ENCODE measurements around the gene LY6G6F.

Gene LY6G6F

GRCh38 chr6:31727034-31727716, 20.5 kb downstream of the LY6G6F start:
- no peak for DNase-seq

- no peak for DNase-seq
Measured at GRCh38 chr6:31727717-31728671, 21.3 kb downstream of the LY6G6F start.

GRCh38 chr6:31728767-31729514, 22.3 kb downstream of the LY6G6F start, which contains the start of gene DDAH2:
DDAH2 (minus strand) TSS chr6:31729299; CDS start chr6:31729161, 138 bp downstream.
- no peak for DNase-seq

GRCh38 chr6:31729515-31729978, 22.9 kb downstream of the LY6G6F start:
- peak; percentile 65 to 88 for DNase-seq

- DNase-seq = peak in 1 of 2 experiments; percentile 49
Measured at GRCh38 chr6:31729979-31730630, 23.4 kb downstream of the LY6G6F start.

- DNase-seq = no peak
Measured at GRCh38 chr6:31730631-31731086, 24.0 kb downstream of the LY6G6F start.

DNA sequence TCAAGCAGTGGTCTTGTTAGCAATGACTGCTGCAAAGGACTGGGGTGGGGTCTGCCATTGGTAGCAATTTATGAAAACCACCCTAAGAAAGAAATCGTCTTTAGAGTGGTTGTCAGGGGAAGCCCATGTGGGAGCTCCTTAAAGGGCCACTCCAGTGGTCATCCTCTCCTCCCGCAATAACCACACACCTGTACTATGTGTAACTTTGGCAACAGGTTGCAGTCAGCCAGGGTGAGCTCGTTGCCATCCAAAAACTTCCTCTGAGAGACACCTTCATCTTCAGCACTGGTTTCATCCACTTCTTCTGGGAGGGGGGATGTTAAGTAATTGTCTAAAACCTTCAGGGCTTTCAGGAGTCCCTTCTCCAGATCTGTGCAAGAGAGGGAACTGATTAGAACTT, 25.4 kb downstream of the LY6G6F start:
- no peak for DNase-seq

GRCh38 chr6:31733734-31734133, 27.1 kb downstream of the LY6G6F start:
- DNase-seq = no peak

GRCh38 chr6:31734247-31734820, 27.7 kb downstream of the LY6G6F start:
- no peak for DNase-seq

GRCh38 chr6:31734821-31735406, 28.2 kb downstream of the LY6G6F start:
- no peak for DNase-seq

DNA sequence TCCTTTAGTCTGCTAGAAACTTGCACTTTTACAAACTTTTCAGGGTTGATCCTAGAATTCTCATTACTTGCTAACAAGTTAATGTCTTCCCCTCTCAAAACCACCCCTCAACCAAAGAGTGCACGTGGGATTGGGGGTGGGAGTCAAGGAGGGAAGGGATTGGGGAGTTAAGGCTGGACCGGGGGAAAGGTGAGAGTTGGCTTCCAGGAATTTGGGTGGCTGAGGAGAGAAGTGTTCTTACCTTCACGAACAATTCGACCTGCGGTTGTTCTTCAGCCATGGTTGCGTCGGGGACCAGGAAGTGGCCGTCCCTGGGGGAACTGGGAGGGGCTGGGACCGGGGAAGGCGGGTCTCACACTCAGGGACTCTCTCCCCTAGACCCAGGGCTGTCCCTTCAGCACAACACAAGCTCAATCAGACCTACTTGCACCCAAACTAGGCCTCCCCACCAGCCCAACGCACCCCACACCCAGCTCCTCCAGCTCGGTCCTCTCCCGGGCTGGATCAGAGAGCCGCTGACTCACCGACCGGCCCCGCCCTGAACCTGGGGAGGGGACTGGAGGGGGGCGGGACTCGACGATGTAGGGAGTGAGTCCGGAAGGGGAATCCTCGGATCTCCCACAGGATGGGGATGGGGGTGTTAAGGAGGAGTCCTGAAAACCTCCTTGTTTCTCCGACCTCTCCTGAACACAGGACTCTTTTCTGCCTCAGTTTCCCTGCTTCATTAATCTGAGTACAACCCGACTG, 29.5 kb downstream of the LY6G6F start, which contains the start of gene CLIC1:
CLIC1 (minus strand) TSS at position 510 of the 747 bp plus-strand sequence; CDS start at position 280, 230 bp downstream.
- no peak for DNase-seq

DNA sequence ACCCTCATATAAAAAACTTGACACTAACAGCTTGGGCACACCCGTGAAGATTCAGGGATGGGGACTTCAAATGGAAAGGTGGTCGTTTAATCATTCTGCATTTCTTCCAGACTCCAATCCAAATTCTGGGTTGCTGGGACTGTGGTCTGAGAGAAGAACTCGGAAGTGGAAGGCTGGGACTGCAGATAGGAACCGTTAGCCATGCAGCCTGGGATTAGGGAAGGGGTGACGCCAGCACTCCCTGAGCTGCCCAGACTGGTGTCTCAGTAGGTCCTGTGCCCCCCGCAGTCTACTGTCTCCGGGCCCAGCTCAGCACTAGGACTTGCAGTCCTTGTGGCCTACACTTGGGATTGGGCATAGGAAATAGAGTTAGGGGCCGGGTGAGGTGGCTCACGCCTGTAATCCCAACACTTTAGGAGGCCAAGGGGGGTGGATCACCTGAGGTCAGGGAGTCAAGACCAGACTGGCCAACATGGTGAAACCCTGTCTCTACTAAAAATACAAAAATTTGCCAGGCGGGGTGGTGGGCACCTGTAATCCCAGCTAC, 30.2 kb downstream of the LY6G6F start:
- no peak for DNase-seq

- no peak for DNase-seq
Measured at GRCh38 chr6:31737315-31737990, 30.8 kb downstream of the LY6G6F start.

DNA sequence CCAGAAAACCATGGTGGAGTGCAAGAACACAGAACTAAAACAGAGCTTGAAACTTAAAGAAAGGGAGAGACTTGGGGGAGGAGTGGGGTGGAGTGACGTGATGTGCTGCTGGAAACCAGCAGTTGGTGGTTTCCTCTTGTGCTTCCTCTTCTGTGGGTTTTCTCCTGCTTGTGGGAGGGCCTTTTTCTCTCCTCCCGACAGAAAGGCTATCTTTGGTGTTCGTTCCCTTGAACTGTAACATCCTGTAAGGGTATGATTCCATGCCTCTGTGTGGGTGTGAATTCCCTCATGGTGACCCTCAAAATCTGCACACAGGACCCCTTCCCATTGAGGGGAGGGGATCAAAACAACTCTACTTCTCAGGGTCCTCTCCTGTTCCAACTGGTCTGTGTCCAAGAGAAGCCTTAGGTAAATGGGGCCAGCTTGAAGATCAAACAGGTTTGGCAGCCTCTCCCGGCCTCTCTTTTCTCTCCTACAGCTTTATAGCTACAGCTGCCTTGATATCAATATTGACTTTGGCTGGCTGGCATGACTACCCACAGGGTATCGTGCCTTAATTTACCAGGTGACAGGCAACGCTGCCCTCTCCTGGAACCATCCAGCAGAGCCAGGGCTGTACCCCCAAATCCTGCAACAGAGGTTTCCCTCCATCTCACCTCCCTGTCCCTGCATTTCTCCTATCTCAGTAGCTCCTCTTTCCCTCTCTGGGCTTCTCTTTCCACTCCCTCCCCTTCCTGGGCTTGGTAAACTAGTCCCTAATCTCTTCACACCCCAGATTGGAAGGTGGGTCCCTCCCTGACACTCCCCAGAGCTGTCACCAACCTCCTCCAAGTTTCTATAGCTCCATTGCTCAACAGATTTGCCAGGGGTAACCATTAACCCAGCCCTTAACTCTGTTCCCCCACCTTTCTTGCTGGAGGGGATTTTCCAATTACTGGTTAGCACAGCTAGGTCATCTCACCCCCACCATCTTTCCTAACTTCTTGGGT, 31.6 kb downstream of the LY6G6F start:
- DNase-seq = no peak

DNA sequence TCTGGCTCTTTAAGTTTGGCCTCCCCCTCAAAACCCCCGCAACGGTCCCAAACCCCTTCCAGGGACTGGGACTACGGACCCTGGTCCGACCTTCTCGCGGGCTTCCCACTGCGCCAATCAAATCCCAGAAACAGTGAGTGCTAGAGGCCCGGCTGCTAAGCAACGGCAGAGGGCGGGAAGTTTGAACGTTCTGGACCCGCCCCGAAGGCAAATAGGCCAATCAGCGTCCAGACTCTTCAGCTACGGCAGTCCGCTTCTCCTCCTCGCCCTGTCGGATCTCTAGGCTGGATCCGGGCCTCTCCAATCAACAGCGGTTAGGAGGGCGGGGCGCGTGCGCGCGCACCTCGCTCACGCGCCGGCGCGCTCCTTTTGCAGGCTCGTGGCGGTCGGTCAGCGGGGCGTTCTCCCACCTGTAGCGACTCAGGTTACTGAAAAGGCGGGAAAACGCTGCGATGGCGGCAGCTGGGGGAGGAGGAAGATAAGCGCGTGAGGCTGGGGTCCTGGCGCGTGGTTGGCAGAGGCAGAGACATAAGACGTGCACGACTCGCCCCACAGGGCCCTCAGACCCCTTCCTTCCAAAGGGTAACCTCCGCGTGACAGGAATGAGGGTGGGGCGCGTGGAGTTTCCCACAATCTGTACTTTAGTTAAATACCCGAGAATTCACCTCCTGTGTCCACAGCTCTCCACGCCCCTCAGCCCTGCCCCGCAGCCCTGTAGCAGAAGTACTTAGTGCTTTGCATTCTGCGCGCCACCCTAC, 33.2 kb downstream of the LY6G6F start, which contains the start of gene MSH5:
MSH5 (plus strand) TSS at position 367 of the 758 bp plus-strand sequence. CDS start 462 bp downstream, outside the sequence.
- DNase-seq = peak; percentile 89 to 95

- no peak for DNase-seq
Measured at GRCh38 chr6:31740397-31741223, 33.9 kb downstream of the LY6G6F start.

DNA sequence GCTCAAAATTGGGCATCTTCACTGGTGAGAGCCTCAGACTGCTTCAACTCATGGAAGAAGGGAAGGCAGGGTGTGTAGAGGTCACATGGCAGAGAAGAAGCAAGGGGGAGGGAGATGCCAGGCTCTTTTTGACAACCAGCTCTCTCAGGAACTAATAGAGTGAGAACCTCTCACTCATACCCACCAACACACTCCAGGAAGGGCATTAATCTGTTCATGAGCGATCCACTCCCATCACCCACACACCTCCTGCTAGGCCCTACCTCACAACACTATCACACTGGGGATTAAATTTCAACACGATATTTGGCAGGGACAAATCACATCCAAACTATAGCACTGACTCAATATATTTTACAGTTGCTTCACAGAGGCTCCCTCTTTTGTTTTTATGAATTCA, 35.1 kb downstream of the LY6G6F start:
- DNase-seq = no peak
